HG03025 (cell line): ENCODE data around the gene RIPK4.
"Not testable (repeated sequence)": the region's sequence is repeated elsewhere in the genome, so short reads cannot be mapped to it uniquely, and the experiment has no call there.

Experiments
- ATAC-seq: cut with Tn5 transposase; IDR thresholded peaks from one replicate; pipeline ENCODE4 v1.9.1; 2021; ENCODE audit warnings: mild to moderate bottlenecking, moderate library complexity; ENCODE audit not compliant: unreplicated experiment, low FRiP score

The RIPK4 gene

GRCh38 chr21:41720250-41720649 lies 46.6 kb downstream of the RIPK4 start:
- no peak for ATAC-seq

GRCh38 chr21:41719691-41720090 lies 47.2 kb downstream of the RIPK4 start:
- no peak for ATAC-seq

GRCh38 chr21:41717573-41718330 lies 49.1 kb downstream of the RIPK4 start:
- ATAC-seq, result no peak

- ATAC-seq, result no peak
These were observed 50.1 kb downstream of the RIPK4 start for GRCh38 chr21:41716751-41717150.

GRCh38 chr21:41715649-41716281 lies 51.1 kb downstream of the RIPK4 start:
- ATAC-seq, result no peak

GRCh38 chr21:41714299-41714865 lies 52.5 kb downstream of the RIPK4 start:
- ATAC-seq, result not testable (repeated sequence)

- no peak for ATAC-seq
These were observed 53.2 kb downstream of the RIPK4 start for GRCh38 chr21:41713495-41714281.

- no peak for ATAC-seq
These were observed 54.1 kb downstream of the RIPK4 start for GRCh38 chr21:41712730-41713129.

GRCh38 chr21:41712201-41712600 lies 54.7 kb downstream of the RIPK4 start:
- ATAC-seq, result no peak

- ATAC-seq, result no peak
These were observed 55.3 kb downstream of the RIPK4 start for GRCh38 chr21:41711416-41712007.

- ATAC-seq, result no peak
These were observed 56.1 kb downstream of the RIPK4 start for GRCh38 chr21:41710823-41711160.

GRCh38 chr21:41709965-41710822 lies 56.7 kb downstream of the RIPK4 start:
- ATAC-seq, result no peak

GRCh38 chr21:41709166-41709565 lies 57.7 kb downstream of the RIPK4 start:
- no peak for ATAC-seq

GRCh38 chr21:41707960-41708330 lies 58.9 kb downstream of the RIPK4 start:
- ATAC-seq, result no peak

- no peak for ATAC-seq
These were observed 59.5 kb downstream of the RIPK4 start for GRCh38 chr21:41707231-41707959.

GRCh38 chr21:41706678-41707077 lies 60.2 kb downstream of the RIPK4 start:
- ATAC-seq, result no peak

- ATAC-seq, result no peak
These were observed 60.6 kb downstream of the RIPK4 start for GRCh38 chr21:41706263-41706639.

- ATAC-seq, result no peak
These were observed 61.1 kb downstream of the RIPK4 start for GRCh38 chr21:41705546-41706262.
